ENCODE measurements around the gene MAN1C1. TPM values are rescaled to one million over a fixed set of nuclear protein-coding genes. Genes with fewer than 3 reads are reported as not detected.

Gene MAN1C1
- total RNA-seq, 1 donor from 2014 or later = 6.8 TPM

DNA sequence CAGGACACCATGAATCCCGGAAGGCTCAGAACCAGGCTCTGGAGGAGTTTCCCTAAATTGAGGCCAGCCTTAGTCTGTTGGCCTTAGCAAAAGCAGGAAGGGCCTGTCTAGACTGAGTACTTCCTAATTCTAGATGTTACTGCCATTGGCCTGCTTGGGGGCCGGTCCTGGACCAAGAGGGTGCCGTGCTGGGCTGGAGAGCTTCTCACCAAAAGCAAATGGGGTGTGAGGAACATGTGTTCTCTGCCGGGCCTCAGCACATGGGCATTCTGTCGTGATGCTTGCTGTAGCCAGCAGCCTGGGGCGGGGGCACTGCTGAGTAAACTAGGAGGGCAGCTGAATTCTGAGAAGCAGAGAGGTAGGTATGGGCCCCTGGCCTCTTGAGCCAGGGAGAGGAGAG, 35.7 kb upstream of the MAN1C1 start:
- Mint-ChIP-seq H3K4me3 (no peak overlapping the region), H3K27ac (peak overlapping the region; percentile 93)
- peak overlapping the region; percentile 29 for H2AFZ ChIP-seq (replicated peaks)

DNA sequence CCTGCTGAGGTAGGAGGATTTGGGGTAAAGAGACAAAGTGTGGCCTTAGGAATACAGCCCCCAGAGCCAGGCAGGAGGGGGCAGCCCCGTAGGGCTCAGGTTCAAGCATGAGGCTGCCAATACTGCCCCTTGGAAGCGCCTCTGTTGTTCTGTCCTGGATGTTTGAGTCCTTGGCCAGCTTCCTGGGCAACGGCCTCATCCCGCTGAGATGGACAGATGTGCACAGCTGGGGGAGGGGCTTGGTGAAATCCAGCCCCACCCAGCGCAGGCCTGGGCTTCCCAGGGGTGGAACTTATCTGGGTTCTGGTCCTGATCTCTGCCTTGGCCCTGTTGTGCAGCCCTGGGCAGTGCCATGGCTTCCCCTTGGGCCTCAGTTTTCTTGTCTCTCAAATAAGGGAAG, 34.8 kb upstream of the MAN1C1 start:
- no peak overlapping the region for H2AFZ ChIP-seq (replicated peaks)
- peaks cover 21% of the 10 kb centered on the region for H3K4me1 ChIP-seq
- Mint-ChIP-seq H3K9me3 (peaks cover 5% of the 10 kb centered on the region), H3K4me1 (peaks cover 61% of the 10 kb centered on the region), H3K27me3 (ENCODE audit: insufficient read depth, low read depth) (peaks cover 2% of the 10 kb centered on the region), H3K27ac (no peak overlapping the region), H3K36me3 (no peaks in the 10 kb centered on the region), H3K4me3 (no peak overlapping the region)
- no peak overlapping the region for H3K27ac ChIP-seq
- H3F3A ChIP-seq (ENCODE audit: low read depth) = peaks cover 14% of the 10 kb centered on the region
- H3K79me2 ChIP-seq (ENCODE audit: low read depth) = no peaks in the 10 kb centered on the region
- no peaks in the 10 kb centered on the region for H3K36me3 ChIP-seq
- H3K4me2 ChIP-seq = no peak overlapping the region
- no peaks in the 10 kb centered on the region for H3K9me3 ChIP-seq (ENCODE audit: low read depth)
- H3K4me3 ChIP-seq = no peak overlapping the region
- no peaks in the 10 kb centered on the region for H4K20me1 ChIP-seq (ENCODE audit: low read depth)
- H3K27me3 ChIP-seq = no peaks in the 10 kb centered on the region
- TF ChIP-seq, protein P1, sequence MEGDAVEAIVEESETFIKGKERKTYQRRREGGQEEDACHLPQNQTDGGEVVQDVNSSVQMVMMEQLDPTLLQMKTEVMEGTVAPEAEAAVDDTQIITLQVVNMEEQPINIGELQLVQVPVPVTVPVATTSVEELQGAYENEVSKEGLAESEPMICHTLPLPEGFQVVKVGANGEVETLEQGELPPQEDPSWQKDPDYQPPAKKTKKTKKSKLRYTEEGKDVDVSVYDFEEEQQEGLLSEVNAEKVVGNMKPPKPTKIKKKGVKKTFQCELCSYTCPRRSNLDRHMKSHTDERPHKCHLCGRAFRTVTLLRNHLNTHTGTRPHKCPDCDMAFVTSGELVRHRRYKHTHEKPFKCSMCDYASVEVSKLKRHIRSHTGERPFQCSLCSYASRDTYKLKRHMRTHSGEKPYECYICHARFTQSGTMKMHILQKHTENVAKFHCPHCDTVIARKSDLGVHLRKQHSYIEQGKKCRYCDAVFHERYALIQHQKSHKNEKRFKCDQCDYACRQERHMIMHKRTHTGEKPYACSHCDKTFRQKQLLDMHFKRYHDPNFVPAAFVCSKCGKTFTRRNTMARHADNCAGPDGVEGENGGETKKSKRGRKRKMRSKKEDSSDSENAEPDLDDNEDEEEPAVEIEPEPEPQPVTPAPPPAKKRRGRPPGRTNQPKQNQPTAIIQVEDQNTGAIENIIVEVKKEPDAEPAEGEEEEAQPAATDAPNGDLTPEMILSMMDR (IDR thresholded peaks at IDR 0.05) = no peak
- TF ChIP-seq EZH2phosphoT487 (IDR thresholded peaks at IDR 0.05) (no peak), EZH2 (IDR thresholded peaks at IDR 0.05) (no peak)
- no peak overlapping the region for H3K9ac ChIP-seq
- no peak for DNase-seq (ENCODE audit: low spot score)

More for the DNA sequence above, 35.7 kb upstream of the MAN1C1 start:
- Histone ChIP-seq H3K79me2 (ENCODE audit: low read depth) (no peaks in the 10 kb centered on the region), H3K9ac (no peak overlapping the region), H3K9me3 (ENCODE audit: low read depth) (no peaks in the 10 kb centered on the region), H3K27ac (no peak overlapping the region), H3K4me2 (no peak overlapping the region), H4K20me1 (ENCODE audit: low read depth) (no peaks in the 10 kb centered on the region), H3K4me1 (peaks cover 15% of the 10 kb centered on the region), H3K27me3 (no peaks in the 10 kb centered on the region), H3K4me3 (no peak overlapping the region), H3F3A (ENCODE audit: low read depth) (peaks cover 8% of the 10 kb centered on the region), H3K36me3 (no peaks in the 10 kb centered on the region)
- Mint-ChIP-seq H3K27me3 (ENCODE audit: insufficient read depth, low read depth) (peaks cover 2% of the 10 kb centered on the region), H3K9me3 (peaks cover 5% of the 10 kb centered on the region), H3K36me3 (no peaks in the 10 kb centered on the region), H3K4me1 (peaks cover 53% of the 10 kb centered on the region)
- peak; percentile 59 for DNase-seq (ENCODE audit: low spot score)
- no peak for TF ChIP-seq EZH2 (IDR thresholded peaks at IDR 0.05)
- no peak for TF ChIP-seq EZH2phosphoT487 (IDR thresholded peaks at IDR 0.05)
- TF ChIP-seq, protein P1 (IDR thresholded peaks at IDR 0.05) = peak; percentile 32

DNA sequence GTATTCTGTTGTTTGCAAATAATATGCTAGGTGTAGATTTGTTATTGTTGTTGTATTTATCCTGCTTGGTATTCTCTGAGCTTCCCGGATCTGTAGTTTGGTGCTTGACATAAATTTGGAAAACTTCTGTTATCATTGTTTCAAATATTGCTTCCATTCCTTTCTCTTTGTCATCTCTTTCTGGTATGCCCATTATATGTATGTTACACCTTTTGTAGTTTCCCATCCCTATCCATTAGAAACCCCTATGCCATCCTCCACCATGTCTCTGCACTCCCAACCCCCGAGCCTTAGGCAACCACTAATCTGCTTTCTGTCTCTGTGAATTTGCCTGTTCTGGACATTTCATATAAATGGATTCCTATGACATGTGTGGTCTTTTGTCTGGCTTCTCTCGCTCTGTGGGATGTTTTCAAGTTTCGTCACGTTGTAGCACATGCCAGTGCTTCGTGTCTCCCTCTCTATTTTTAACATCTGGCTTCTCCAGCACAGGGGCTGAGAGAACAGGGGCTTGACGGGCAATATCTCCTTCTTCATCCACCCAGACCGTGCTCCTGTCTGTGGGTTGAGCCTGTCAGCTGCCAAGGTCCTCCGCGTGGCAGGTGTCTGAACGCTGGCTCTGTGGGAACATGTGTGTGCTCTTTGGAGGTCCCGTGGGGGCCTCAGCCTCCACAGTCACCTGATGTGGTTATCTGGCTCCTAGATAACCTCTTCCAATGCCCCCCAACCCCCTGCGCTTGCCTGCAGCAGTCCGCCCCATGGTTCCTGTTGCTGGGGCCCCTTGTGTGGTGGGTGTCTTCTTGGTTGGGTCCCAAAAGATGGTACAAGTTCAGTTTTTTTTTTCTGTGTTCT, 32.8 kb upstream of the MAN1C1 start:
- Mint-ChIP-seq H3K4me3 (no peak overlapping the region), H3K27ac (no peak overlapping the region)
- H3K27me3 ChIP-seq = peaks cover 5% of the 10 kb centered on the region

More for the DNA sequence above, 32.8 kb upstream of the MAN1C1 start:
- Mint-ChIP-seq H3K36me3 (no peaks in the 10 kb centered on the region), H3K4me1 (peaks cover 64% of the 10 kb centered on the region), H3K27me3 (ENCODE audit: insufficient read depth, low read depth) (peaks cover 2% of the 10 kb centered on the region), H3K9me3 (peaks cover 5% of the 10 kb centered on the region)
- H3K9me3 ChIP-seq (ENCODE audit: low read depth) = no peaks in the 10 kb centered on the region
- H3K9ac ChIP-seq = no peak overlapping the region
- no peak overlapping the region for H3K27ac ChIP-seq
- no peak overlapping the region for H3K4me3 ChIP-seq
- H3F3A ChIP-seq (ENCODE audit: low read depth) = peaks cover 14% of the 10 kb centered on the region
- H3K79me2 ChIP-seq (ENCODE audit: low read depth) = no peaks in the 10 kb centered on the region
- no peaks in the 10 kb centered on the region for H4K20me1 ChIP-seq (ENCODE audit: low read depth)
- TF ChIP-seq, protein P1 (IDR thresholded peaks at IDR 0.05) = no peak
- TF ChIP-seq EZH2 (IDR thresholded peaks at IDR 0.05) = no peak
- no peak for TF ChIP-seq EZH2phosphoT487 (IDR thresholded peaks at IDR 0.05)
- H2AFZ ChIP-seq (replicated peaks) = no peak overlapping the region
- H3K4me1 ChIP-seq = peaks cover 35% of the 10 kb centered on the region
- no peak for DNase-seq (ENCODE audit: low spot score)
- H3K36me3 ChIP-seq = no peaks in the 10 kb centered on the region
- no peak overlapping the region for H3K4me2 ChIP-seq

Measured in neural progenitor cell (in vitro differentiated cells).